Activated CD4-positive, CD25-positive, alpha-beta regulatory T cell treated with anti-CD3 and anti-CD28 coated beads, Interleukin-2, amount 50 U/mL, for 72 hours (primary cell): ENCODE results near the gene CEP170B.
"Not testable (repeated sequence)": the region's sequence is repeated elsewhere in the genome, so short reads cannot be mapped to it uniquely, and the experiment has no call there.

Experiments used
- DNase-seq: peaks from one replicate; pipeline ENCODE4 v3.0.0; 2021

The CEP170B gene

DNA sequence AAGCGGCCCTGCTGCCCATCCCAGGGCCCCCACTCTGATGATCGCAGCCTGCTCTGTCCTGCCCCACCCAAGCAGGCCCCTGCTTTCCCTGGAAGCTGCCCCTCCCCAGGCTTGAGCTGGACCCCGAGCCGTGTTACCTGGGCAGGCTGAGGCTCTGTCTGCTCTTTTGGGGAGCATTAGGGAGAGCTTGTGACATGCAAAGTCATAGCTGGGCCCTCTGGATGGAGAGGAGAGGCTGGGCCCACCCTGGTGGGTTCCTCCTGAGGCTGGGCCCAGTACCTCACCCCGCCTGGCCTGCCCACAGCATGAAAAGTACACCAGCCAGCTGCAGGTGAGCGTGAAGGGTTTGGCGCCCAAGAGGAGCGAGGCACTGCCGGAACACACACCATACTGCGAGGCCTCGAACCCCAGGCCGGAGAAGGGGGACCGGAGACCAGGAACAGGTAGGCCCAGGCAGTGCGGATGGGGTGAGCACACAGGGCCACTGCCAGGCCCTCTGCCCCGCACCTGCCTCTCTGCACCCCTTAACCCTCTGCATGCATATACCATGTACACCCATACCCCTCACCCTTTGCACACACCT, 15.0 kb downstream of the CEP170B start:
- no peak for DNase-seq

GRCh38 chr14:104880584-104881210, 15.6 kb downstream of the CEP170B start:
- no peak for DNase-seq

- DNase-seq, result no peak
Observed at GRCh38 chr14:104881369-104881979, 16.4 kb downstream of the CEP170B start.

DNA sequence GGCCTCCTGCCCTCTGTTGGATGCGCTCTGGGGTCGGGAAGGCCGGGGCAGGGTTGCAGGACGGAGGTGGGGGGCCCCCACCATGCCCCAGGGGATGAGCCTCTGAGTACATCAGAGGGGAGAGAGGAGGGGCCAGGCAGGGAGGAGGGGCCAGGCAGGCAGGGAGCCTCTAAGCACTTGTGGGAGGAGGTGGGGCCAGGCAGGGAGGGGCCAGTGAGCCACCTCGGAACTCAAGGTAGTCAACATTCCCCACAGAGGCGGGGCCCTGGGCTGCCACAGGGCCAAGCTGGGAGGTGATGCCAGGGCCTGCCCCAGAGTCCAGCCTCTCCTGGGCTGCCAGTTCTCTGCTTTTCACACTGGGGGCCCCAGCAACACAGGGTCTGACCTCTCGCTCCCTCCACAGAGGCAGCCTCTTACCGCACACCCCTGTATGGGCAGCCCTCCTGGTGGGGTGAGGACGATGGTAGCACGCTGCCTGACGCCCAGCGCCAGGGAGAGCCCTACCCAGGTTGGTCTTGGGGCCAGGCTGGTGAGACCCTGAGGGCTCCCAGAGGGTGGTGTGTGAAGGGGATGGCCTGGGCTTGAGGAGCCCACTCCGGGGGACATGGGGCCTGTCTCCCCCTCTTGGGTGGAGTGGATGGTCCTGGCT, 17.4 kb downstream of the CEP170B start:
- DNase-seq, result peak; percentile 30

GRCh38 chr14:104882991-104883660, 18.1 kb downstream of the CEP170B start:
- no peak for DNase-seq

DNA sequence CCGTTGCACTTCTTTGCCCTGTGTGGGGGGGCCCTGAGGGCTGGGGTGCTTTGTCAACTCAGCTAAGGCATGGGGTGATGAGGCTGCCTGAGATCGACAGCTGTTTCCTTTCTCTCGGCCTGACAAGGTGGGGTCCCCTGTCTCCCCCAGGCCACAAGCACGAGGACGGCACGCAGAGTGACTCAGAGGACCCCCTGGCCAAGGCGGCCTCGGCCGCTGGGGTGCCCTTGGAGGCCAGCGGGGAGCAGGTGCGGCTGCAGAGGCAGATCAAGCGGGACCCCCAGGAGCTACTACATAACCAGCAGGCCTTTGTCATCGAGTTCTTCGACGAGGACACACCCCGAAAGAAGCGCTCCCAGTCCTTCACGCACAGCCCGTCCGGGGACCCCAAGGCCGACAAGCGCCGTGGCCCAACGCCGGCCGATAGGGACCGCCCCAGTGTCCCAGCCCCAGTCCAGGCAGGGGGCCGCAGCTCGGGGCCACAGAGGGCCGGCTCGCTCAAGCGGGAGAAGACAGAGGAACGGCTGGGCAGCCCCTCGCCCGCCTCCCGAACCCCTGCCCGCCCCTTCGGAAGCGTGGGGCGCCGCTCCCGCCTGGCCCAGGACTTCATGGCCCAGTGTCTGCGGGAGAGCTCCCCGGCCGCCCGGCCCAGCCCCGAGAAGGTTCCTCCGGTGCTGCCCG, 18.8 kb downstream of the CEP170B start:
- DNase-seq, result peak; percentile 25

DNA sequence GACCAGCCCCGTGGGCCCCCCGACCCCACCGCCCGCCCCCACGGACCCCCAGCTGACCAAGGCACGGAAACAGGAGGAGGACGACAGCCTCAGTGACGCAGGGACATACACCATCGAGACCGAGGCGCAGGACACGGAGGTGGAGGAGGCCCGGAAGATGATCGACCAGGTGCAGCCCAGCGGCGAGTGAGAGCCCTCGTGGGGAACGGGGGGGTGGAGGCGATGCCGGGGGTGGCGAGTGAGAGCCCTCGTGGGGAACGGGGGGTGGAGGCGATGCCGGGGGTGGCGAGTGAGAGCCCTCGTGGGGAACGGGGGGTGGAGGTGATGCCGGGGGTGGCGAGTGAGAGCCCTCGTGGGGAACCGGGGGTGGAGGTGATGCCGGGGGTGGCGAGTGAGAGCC, 19.3 kb downstream of the CEP170B start:
- DNase-seq, result not testable (repeated sequence)

- DNase-seq, result peak; percentile 27
Observed at GRCh38 chr14:104885031-104885972, 20.2 kb downstream of the CEP170B start.

- DNase-seq, result peak; percentile 27
Observed at GRCh38 chr14:104885973-104886689, 21.1 kb downstream of the CEP170B start.

DNA sequence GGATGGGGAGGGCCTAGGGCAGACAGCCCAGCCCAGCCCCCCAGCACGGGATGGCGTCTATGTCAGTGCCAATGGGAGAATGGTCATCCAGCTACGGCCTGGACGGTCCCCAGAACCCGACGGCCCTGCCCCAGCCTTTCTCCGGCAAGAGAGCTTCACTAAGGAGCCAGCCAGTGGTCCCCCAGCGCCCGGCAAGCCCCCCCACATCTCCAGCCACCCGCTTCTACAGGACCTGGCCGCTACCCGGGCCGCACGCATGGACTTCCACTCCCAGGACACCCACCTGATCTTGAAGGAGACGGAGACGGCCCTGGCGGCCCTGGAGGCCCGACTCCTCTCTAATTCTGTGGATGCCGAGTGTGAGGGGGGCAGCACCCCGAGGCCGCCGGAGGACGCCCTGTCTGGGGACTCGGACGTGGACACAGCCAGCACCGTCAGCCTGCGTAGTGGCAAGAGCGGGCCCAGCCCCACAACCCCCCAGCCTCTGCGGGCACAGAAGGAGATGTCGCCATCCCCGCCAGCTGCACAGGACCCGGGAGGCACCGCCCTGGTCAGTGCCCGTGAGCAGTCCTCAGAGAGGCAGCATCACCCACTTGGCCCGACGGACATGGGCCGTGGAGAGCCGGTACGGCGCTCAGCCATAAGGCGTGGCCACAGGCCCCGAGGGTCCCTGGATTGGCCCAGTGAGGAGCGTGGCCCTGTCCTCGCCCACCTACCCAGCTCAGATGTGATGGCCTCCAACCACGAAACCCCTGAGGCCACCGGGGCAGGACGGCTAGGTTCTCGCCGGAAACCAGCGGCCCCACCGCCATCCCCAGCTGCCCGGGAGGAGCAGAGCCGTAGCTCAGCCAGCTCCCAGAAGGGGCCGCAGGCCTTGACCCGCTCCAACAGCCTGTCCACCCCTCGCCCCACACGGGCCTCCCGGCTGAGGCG, 21.9 kb downstream of the CEP170B start:
- peak; percentile 30 for DNase-seq

GRCh38 chr14:104887623-104888488, 22.8 kb downstream of the CEP170B start:
- DNase-seq, result peak; percentile 26

GRCh38 chr14:104888489-104889374, 23.7 kb downstream of the CEP170B start:
- DNase-seq, result peak; percentile 29

DNA sequence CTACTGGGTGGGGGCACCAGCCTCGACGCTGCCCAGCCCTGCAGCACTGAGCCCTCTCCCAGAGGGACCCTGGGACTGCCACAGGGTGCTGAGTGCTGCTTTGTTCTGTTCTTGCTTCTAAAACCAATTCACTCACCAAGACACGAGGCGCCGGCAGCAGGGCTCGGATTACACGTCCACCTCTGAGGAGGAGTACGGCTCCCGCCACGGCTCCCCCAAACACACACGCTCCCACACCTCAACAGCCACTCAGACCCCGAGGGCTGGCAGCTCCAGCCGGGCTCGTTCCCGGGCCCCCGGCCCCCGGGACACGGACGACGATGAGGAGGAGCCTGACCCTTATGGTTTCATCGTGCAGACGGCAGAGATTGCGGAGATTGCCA, 24.3 kb downstream of the CEP170B start:
- peak; percentile 28 for DNase-seq

DNA sequence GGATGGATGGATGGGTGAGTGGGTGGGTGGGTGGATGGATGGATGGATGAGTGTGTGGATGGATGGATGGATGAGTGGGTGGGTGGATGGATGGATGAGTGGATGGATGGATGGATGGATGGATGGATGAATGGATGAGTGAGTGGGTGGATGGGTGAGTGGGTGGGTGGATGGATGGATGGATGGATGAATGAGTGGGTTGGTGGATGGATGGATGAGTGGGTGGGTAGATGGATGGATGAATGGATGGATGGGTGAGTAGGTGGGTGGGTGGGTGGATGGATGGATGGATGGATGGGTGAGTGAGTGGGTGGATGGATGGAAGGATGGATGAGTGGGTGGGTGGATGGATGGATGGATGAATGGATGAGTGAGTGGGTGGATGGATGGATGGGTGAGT, 25.2 kb downstream of the CEP170B start:
- not testable (repeated sequence) for DNase-seq

GRCh38 chr14:104891121-104891551, 26.1 kb downstream of the CEP170B start:
- DNase-seq, result no peak

- DNase-seq, result no peak
Observed at GRCh38 chr14:104891664-104892530, 26.8 kb downstream of the CEP170B start.
